Embryonic facial prominence (tissue), 1 donor: Measurements from ENCODE around the gene PLA2G12B.
"Not testable (repeated sequence)": the region's sequence is repeated elsewhere in the genome, so short reads cannot be mapped to it uniquely, and the experiment has no call there.

Experiments
- DNase-seq: peaks from one replicate; pipeline ENCODE4 v3.0.0-alpha.2; 2016; ENCODE audit errors: extremely low spot score

The PLA2G12B gene

DNA sequence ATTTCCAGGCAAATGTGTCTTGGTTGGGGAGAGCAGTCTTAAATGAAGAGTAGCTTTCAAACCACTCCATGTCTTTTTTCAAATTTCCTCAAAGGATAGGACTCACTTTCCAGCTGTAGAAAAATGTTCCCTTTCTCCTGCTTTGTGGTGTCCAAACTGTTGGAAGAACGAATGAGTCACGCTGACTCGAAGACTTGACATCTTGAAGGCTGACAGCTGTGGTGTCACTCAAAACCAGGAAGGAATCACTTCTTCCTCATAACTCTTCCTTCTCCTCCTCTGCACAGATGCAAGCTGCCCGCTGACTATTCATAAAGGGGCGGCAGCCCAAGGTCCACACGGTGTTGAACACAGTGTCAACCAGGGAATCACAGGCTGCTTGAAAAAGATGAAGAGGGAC lies 19.2 kb downstream of the PLA2G12B start:
- DNase-seq = no peak

DNA sequence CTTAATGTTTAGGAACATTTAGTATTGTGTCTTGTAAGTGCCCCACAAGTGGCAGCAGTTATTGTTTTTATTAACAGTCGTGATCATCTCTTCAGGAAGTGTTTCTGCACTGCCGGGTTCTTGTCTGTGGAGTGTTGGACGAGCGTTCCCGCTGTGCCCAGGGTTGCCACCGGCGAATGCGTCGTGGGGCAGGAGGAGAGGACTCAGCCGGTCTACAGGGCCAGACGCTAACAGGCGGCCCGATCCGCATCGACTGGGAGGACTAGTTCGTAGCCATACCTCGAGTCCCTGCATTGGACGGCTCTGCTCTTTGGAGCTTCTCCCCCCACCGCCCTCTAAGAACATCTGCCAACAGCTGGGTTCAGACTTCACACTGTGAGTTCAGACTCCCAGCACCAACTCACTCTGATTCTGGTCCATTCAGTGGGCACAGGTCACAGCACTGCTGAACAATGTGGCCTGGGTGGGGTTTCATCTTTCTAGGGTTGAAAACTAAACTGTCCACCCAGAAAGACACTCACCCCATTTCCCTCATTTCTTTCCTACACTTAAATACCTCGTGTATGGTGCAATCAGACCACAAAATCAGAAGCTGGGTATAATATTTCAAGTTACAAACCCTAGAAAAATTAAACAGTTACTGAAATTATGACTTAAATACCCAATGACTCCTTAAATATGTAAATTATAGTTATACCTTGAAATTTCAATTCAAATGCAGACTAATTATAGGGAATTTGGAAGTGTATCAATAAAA lies 22.2 kb downstream of the PLA2G12B start:
- DNase-seq = no peak

DNA sequence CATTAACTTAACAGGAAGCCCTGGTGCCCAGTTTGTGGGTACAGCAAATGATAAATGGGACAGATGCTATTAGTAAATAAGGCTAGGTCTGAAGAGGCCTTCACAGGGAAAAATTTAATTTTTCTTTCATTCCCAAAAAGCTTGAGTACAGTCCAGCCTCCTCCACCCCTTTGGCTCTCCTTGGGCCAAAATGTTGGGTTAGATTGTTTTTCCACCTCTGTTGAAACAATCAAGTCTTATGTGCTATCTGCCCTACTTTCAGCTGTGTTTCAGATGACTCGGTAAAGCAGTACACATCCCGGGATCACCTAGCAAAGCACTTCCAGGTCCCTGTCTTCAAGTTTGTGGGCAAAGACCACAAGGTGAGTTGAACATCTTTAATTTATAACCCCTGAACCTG lies 24.3 kb downstream of the PLA2G12B start:
- no peak for DNase-seq

DNA sequence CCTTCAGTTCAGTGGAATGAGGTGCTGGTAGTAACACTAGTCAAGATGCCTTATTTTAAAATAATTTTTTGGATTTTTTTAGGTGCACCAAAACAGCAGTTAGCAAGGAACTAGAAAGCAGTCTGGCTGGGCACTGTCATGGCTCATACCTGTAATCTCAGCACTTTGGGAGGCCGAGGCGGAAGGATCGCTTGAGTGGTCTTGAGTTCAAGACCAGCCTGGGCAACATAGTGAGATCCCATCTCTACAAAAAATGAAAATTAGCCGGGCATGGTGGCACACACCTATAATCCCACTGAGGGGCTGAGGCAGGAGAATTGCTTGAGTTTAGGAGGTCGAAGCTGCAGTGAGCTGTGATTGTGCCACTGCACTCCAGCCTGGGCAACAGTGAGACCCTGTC lies 25.8 kb downstream of the PLA2G12B start:
- no peak for DNase-seq

DNA sequence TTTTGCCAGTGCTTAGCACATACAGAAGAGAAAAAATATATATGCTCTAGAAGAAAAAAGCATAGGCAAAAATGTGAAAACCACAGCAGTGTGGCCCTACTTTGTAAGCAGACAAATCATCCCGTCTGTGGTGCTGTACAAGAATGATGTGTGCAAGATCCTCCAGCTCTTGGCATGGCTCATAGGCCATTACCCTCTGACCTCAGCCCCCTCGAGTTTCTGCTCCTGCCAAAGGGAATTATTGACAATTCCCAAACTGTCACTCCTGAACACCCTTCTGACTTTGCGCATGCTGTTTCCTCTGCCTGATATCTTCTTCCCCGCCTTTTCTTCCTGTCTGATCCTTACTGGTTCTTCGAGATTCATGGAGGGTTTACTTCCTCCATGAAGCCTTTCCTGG lies 27.1 kb downstream of the PLA2G12B start:
- DNase-seq = no peak

DNA sequence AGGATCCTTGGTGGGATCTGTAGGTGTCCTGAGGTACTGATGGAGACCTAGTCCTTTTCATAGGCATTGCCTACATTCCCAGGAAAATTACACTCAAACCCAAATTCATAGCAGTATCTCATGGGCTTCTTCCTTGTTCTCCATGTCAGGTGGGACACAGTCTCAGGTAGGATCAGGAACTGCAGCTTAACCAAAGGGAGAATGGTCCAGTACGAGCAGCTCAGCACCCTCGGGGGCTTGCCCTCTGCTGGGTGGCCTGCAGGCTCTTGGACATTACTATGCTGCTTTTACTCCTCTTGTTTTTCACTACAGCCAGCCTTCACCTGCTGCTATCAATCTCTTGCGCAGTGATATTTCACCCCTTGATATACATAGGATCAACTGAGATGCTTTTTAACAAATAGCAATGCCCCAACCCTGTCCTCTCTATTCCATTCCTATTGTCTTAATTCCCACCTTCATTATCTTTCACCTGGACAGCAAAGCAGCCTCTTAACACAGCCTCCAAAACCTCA lies 28.6 kb downstream of the PLA2G12B start:
- DNase-seq = no peak

DNA sequence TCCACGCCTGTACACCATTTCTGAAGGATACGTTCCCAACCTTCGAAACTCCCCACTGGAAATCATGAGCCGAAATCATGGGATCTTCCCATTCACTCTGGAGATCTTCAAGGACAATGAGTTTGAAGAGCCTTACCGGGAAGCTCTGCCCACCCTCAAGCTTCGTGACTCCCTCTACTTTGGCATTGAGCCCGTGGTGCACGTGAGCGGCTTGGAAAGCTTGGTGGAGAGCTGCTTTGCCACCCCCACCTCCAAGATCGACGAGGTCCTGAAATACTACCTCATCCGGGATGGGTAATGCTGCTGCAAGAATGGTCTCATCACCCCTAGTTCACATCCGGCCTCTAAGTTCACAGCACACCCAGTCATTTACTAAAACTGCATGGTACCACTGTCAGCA lies 30.3 kb downstream of the PLA2G12B start:
- DNase-seq = no peak

DNA sequence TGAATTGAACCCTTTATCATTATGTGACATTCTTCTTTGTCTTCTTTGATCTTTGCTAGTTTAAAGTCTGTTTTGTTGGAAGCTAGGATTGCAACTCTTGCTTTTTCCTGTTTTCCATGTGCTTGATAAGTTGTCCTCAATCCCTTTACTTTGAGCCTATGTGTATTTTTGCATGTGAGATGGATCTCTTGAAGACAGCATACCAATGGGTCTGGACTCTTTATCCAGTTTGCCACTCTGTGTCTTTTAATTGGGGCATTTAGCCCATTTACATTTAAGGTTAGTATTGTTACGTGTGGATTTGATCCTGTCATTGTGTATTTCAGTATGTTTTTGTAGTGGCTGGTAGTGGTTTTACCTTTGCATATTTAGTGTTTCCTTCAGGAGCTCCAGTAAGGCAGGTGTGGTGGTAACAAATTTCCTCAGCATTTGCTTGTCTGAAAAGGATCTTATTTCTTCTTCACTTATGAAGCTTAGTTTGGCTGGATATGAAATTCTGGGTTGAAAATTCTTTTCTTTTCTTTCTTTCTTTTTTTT lies 33.4 kb downstream of the PLA2G12B start:
- not testable (repeated sequence) for DNase-seq

DNA sequence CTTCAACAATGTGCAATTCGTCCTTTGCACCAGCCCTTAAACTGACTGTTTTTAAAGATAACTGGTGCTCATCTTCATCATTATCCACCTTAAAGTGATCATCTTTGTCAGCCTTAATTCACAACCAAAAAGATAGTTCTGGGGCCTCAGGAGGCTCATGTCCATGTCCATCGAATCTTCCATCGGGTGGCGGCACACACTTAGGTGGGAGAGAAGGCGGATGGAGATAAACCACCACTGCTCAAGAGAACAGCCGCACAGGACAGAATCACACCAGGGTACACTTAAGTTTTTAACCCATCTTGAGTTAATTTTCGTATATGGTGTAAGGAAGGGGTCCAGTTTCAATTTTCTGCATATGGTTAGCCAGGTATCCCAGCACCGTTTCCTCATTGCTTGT lies 36.3 kb downstream of the PLA2G12B start:
- DNase-seq = no peak

DNA sequence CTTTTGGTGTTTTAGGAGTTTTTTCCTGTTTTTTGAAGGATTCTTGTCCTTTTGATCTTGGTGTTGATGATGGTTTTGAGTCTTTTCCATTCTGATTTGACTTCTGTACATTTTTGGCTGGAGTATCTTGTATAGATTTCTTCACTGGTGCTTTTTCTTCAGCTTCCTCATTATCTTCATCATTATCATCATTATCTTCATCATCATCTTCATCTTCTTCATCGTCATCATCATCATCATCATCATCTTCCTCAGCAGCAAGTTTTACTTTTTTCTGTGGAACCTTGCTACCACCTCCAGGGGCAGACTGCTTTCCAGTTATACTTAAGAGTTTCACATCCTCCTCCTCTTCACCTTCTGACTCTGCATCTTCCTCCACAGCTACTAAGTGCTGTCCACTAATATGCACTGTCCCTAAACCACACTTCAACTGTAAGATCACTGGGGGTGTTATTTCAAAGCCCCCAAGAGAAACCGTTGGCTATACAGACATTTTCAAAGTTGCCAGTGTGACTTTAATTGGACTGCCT lies 36.7 kb downstream of the PLA2G12B start:
- DNase-seq = not testable (repeated sequence)

DNA sequence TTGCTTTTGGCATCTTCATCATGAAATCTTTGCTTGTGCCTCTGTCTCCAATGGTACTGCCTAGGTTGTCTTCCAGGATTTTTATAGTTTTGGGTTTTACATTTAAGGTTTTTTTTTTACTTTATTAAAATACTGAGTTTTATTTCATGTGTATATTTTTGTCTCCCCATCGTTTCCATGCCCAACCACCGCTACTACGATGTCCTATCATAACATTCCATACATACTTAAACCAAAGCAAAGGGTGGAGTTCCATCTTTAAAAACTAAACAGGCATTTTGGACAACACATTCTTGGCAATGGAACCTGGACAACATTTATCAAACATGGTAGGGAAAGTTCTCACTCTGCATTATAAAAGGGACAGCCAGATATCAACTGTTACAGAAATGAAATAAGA lies 37.4 kb downstream of the PLA2G12B start:
- DNase-seq = not testable (repeated sequence)

DNA sequence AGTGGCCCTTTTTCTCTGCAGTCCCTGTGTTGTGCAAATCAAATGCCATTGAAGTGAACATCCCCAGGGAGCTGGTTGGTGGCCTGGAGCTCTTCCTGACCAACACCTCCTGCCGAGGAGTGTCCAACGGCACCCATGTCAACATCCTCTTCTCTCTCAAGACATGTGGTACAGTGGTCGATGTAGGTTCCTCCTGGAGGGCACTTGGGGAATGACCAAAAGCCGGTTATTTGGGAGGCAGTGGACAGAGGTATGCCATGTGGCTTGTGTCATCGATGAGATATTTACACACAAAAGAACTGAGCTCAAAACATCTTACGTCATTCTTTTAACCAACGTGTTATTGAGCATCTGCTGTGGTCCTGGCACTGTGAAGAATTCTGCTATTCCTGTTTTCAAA lies 41.3 kb downstream of the PLA2G12B start:
- DNase-seq = no peak

DNA sequence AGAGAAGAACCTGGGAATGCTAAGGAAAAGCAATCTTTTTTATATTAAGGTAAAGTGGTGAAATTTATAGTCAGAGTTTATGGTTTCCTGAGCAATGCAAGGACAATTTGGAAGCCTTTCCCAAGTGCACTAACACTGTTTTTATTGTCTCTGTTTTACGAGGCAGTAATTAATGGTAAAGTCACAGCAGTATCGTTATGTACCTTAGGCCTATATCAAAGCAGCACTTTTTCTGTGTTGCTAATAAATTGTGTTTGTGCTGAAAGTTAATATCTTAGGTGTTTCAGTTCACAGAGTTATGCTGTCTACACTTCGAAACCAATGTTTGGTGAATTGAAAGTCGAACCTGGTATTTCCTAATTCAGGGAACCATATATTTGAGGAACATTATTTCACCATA lies 41.9 kb downstream of the PLA2G12B start:
- DNase-seq = no peak

DNA sequence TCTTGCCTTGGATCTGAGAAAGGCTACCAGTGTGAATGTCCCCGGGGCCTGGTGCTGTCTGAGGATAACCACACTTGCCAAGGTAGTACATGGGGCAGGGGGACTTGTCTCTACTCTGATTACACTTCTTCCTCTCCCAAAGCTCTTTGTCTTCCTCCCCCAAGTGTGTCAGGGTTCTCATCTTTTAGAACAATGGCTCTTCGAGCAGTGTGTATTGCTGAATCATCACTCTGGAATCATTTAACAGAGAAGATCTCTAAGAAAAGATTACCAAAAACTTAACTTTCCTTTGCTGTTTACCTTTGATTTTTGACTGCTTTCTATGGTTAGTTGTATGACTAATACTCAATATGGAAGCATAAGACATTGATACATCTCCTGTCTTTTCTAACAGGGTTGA lies 42.8 kb downstream of the PLA2G12B start:
- no peak for DNase-seq

DNA sequence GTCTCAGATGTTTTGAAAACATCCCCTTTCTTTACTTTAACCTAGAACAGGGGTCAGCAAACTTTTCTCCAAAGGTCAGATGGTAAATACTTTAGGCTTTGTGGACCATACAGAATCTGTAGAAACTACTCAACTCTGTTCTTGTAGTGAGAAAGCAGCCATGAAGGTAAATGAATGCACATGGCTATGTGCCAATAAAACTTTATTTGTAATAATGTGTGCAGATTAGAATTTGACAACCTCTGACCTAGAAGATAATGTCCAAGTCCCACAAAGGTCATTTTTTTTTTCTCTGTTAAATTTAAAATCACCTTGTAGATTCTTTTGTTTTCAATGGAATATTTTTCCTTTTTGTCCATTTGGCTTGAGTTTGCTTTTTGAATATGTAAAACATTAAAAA lies 43.9 kb downstream of the PLA2G12B start:
- no peak for DNase-seq

DNA sequence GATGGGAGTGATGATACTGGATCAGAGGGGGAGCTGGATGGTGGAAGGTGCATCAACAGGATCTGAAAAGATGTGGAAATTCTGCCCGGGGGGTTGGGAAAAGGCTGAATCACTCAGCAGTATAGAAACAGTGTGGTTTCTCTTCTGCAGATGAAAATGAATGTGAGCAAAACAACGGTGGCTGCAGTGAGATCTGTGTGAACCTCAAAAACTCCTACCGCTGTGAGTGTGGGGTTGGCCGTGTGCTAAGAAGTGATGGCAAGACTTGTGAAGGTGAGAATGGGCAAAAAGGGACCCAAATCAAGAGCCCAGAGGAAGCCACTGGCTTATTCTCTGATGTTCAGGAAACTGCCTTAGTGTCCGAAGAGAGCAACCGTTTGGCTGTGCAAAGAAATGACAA lies 48.2 kb downstream of the PLA2G12B start:
- DNase-seq = no peak

DNA sequence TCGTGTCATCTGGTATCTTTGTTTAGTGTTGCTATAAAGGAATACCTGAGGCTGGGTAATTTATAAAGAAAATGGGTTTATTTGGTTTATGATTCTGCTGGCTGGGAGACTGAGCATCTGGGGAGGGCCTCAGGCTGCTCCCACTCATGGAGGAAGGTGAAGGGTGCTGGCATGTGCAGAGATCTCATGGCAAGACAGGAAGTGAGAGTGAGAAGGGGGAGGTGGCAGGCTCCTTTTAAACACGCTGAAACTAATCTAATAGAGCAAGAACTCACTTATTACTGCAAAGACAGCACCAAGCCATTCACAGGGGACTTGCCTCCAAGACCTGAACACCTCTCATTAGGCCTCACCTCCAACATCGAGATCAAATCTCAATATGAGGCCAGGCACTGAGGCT lies 49.8 kb downstream of the PLA2G12B start:
- no peak for DNase-seq

DNA sequence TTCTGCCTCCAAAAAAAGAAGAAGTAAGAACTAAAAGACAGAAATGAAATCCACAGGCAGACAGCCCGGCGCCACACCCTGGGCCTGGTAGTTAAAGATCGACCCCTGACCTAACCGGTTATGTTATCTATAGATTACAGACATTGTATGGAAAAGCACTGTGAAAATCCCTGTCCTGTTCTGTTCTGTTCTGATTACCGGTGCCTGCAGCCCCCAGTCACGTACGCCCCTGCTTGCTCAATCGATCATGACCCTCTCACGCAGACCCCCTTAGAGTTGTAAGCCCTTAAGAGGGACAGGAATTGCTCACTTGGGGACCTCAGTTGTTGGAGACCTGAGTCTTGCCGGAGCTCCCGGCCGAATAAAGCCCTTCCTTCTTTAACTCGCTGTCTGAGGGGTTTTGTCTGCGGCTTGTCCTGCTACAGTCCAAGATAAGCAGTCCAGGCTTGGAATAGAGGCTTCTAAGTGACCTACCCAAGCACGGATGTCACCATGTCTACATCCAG lies 50.6 kb downstream of the PLA2G12B start:
- not testable (repeated sequence) for DNase-seq

DNA sequence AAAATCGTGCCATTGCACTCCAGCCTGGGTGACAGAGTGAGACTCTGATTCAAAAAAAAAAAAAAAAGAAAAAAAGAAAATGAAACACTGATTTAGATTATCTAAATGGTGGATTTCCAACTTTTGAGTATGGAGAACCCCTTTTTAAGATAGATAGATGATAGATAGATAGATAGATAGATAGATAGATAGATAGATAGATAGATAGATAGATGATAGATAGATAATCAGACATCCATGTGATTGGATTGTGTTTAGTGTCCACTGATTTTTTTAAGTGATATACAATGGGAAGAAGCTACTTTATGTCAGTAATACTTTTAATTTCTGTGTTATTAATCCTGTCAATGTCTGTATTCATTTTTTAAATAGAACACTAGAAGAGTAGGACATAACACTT lies 55.1 kb downstream of the PLA2G12B start:
- no peak for DNase-seq

DNA sequence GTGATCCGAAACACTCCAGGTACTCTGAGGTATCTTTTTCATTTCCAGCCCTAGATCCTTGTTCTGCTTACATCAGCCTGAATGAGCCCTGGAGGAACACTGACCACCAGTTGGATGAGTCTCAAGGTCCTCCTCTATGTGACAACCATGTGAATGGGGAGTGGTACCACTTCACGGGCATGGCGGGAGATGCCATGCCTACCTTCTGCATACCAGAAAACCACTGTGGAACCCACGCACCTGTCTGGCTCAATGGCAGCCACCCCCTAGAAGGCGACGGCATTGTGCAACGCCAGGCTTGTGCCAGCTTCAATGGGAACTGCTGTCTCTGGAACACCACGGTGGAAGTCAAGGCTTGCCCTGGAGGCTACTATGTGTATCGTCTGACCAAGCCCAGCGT lies 56.0 kb downstream of the PLA2G12B start:
- DNase-seq = no peak

DNA sequence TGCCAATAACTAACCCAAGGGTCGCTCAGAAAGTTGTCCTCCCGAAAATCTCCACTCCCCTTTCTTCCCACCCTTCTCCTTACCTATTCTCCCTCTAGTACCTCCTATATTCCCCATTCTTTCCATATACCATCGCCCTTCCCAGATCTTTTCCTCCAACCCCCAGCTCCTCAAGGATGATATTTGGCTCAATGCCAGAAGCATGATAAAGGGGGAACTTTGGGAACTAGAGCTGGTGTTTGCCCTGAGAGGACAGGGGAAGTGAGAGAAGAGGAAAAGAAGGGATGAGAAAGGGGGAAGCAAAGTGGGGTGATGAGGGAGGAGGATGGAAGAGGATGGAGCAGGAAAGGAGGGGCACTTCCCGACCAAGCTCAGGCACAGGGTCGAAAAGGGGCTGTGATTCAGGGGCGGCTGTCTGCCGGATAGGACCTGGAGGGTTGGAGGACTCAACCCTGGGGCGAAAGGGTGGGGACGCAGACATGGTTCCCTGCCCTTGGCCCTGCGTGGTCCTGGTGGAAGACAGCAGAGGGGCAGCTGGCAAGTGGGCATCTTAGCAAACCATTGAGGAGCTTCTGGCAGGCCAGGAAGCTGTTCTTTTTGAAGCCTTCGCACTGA lies 59.3 kb downstream of the PLA2G12B start:
- no peak for DNase-seq

DNA sequence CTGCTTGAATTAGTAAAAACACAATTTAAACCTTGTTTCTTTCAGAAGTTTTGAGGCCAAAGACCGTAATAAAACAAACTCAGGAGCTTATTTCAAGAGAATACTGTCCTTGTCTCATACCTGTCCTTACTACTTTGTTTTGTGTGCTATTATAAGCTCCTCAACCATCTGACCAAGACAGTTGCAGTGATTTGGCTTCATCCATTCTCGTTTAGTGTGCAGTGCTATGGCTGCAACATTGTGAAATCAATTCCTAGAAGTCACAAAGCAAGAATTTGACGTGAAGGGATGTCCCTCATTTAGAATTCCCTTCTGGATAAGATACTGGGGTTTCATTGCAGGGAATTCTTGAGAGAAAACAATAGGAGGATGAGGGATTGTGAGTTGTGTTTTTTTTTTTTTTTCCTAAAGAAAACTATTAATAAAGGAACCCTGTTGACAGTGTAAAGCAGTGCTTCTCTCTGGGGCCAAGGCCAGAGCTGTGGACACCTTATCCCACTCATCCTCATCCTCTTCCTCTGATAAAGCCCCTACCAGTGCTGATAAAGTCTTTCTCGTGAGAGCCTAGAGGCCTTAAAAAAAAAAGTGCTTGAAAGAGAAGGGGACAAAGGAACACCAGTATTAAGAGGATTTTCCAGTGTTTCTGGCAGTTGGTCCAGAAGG lies 61.3 kb downstream of the PLA2G12B start, which contains the start of gene OIT3:
Gene OIT3, plus strand, starts transcription at position 604 of the 663 bp plus-strand sequence. CDS start 60 bp downstream, outside the sequence.
- DNase-seq = no peak
